ENCODE data around the gene SMIM14. TPM values are rescaled to one million over a fixed set of nuclear protein-coding genes. Genes with fewer than 3 reads are reported as not detected.
"Not testable (repeated sequence)": the region's sequence is repeated elsewhere in the genome, so short reads cannot be mapped to it uniquely, and the experiment has no call there.

The SMIM14 gene
- total RNA-seq, 1 donor from 2014 or later: 32.1 TPM

DNA sequence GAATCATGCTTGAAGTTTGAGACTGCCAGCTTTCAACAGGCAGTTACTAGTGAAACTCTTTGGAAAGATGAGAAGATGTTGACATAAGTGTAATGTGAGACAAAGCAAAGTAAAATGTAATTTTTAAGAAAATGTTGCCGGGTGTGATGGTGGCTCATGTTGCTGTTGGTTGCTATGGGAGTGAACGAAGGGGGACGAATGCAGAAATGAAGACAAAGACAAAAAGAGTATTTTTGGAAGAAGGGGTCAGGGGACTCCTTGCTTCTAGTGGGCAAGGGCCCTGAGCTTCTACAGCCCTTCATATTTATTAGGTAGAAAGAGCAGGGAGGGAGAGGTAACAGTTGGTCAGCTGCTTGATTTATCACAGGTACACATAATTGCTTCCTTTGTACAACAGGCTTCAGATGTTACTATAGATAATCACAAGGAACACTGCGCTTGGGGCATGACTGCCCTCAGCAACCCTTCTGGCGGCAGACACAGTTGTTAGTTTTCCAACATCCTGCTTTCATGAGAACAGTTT is 99.5 kb downstream of the SMIM14 start:
- H3K27me3 Mint-ChIP-seq: no peaks in the 10 kb centered on the region
- TF ChIP-seq, protein P1, sequence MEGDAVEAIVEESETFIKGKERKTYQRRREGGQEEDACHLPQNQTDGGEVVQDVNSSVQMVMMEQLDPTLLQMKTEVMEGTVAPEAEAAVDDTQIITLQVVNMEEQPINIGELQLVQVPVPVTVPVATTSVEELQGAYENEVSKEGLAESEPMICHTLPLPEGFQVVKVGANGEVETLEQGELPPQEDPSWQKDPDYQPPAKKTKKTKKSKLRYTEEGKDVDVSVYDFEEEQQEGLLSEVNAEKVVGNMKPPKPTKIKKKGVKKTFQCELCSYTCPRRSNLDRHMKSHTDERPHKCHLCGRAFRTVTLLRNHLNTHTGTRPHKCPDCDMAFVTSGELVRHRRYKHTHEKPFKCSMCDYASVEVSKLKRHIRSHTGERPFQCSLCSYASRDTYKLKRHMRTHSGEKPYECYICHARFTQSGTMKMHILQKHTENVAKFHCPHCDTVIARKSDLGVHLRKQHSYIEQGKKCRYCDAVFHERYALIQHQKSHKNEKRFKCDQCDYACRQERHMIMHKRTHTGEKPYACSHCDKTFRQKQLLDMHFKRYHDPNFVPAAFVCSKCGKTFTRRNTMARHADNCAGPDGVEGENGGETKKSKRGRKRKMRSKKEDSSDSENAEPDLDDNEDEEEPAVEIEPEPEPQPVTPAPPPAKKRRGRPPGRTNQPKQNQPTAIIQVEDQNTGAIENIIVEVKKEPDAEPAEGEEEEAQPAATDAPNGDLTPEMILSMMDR (conservative IDR thresholded peaks at IDR 0.05): no peak
- H3K27ac Mint-ChIP-seq: peak overlapping the region; percentile 5
- no peak for DNase-seq (ENCODE audit: extremely low spot score, unreplicated experiment)
- no peak overlapping the region for H3K4me3 Mint-ChIP-seq
- peaks cover 22% of the 10 kb centered on the region for H3K36me3 Mint-ChIP-seq
- peaks cover 29% of the 10 kb centered on the region for H3K4me1 Mint-ChIP-seq (ENCODE audit: unreplicated experiment)
- no peaks in the 10 kb centered on the region for H3K9me3 Mint-ChIP-seq

DNA sequence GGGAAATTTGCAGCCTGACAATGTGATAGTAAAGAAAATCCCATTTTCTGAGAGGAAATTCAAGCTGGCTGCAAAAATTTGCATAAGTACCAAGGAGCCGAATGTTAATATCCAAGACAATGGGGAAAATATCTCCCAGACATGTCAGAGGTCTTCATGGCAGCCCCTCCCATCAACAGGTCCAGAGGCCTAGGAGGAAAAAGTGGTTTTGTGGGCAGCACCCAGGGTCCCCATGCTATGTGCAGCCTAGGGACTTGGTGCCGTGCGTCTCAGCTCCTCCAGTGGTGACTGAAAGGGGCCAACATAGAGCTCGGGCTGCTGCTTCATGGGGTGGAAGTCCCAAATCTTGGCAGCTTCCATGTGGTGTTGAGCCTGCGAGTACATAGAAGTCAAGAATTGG is 105.1 kb downstream of the SMIM14 start:
- Mint-ChIP-seq H3K4me3 (no peak overlapping the region), H3K4me1 (ENCODE audit: unreplicated experiment) (no peaks in the 10 kb centered on the region), H3K9me3 (peaks cover 13% of the 10 kb centered on the region), H3K27me3 (no peaks in the 10 kb centered on the region), H3K27ac (no peak overlapping the region), H3K36me3 (peaks cover 52% of the 10 kb centered on the region)
- TF ChIP-seq, protein P1 (conservative IDR thresholded peaks at IDR 0.05): no peak
- no peak for DNase-seq (ENCODE audit: extremely low spot score, unreplicated experiment)

DNA sequence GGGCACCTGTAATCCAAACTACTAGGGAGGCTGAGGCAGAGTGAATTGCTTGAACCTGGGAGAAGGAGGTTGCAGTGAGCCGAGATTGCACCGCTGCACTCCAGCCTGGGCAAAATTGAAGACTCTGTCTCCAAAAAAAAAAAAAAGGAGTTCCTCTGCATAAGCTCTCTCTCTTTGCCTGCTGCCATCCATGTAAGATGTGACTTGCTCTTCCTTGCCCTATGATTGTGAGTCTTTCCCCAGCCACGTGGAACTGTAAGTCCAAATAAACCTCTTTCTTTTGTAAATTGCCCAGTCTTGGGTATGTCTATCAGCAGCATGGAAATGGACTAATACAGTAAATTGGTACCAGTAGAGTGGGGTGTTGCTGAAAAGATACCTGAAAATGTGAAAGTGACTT is 106.4 kb downstream of the SMIM14 start:
- not testable (repeated sequence) for H3K27me3 Mint-ChIP-seq; H3K27ac Mint-ChIP-seq; DNase-seq (ENCODE audit: extremely low spot score, unreplicated experiment); H3K4me1 Mint-ChIP-seq (ENCODE audit: unreplicated experiment)
- Mint-ChIP-seq H3K4me3 (peak overlapping the region; percentile 11), H3K9me3 (peaks cover 13% of the 10 kb centered on the region), H3K36me3 (peaks cover 57% of the 10 kb centered on the region)

DNA sequence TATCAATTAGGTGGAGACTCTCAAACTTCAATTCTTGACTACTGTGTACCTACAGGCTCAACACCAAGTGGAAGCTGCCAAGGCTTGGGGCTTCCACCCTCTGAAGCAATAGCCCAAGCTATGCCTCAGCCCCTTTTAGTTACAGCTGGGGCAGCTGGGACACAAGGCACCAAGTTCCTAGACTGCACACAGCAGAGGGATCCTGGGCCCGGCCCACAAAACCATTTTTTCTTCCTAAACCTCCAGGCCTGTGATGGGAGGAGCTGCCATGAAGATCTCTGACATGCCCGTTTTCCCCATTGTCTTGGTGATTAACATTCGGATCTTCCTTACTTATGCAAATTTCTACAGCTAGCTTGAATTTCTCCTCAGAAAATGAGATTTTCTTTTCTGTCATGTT is 108.0 kb downstream of the SMIM14 start:
- H3K4me1 Mint-ChIP-seq (ENCODE audit: unreplicated experiment): peaks cover 7% of the 10 kb centered on the region
- H3K36me3 Mint-ChIP-seq: peaks cover 46% of the 10 kb centered on the region
- no peak overlapping the region for H3K27ac Mint-ChIP-seq
- no peak for DNase-seq (ENCODE audit: extremely low spot score, unreplicated experiment)
- H3K9me3 Mint-ChIP-seq: peaks cover 13% of the 10 kb centered on the region
- no peaks in the 10 kb centered on the region for H3K27me3 Mint-ChIP-seq
- H3K4me3 Mint-ChIP-seq: no peak overlapping the region
- TF ChIP-seq, protein P1 (conservative IDR thresholded peaks at IDR 0.05): no peak

DNA sequence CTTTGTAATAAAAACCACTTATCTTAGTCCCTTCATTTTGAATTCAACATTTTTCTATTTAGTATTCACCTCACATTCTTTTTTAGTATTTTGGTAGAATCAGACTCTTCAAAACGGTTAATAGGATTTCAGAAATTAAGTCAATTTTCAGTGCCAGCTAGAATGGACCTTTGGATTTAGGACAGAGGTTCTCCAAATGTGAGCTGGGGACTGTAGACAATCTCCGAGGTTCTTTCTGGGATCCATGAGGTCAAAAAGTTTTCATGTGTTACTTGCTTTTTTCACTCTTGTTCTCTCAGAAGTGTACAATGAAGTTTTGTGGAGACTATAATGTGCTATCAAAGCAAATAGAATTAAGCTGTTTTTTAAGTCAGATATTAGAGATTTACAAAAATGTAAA is 109.1 kb downstream of the SMIM14 start:
- Mint-ChIP-seq H3K27me3 (no peaks in the 10 kb centered on the region), H3K36me3 (peaks cover 45% of the 10 kb centered on the region), H3K4me1 (ENCODE audit: unreplicated experiment) (peaks cover 13% of the 10 kb centered on the region), H3K9me3 (peaks cover 13% of the 10 kb centered on the region), H3K27ac (peak overlapping the region; percentile 58), H3K4me3 (peak overlapping the region; percentile 67)
- no peak for DNase-seq (ENCODE audit: extremely low spot score, unreplicated experiment)
- TF ChIP-seq, protein P1 (conservative IDR thresholded peaks at IDR 0.05): no peak

DNA sequence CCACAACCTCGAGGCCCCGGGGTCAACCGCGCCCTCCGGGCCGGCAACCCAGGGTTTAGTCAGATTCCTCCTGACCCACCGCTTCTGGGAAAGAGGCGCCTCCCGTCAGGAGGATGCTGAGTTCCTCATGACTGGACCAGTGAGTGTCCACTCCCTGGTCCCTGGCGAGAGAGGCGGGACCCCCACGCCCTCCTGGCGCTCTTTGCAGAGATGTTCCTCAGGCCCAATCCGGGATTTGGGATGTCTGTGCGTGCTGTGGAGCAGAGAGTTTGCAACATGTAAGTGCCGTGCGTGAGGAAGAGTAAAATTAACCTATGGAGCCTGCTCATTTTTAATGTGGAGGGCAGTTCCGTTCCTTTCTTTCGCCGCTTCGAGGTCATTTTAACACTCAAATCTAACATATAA is 110.6 kb downstream of the SMIM14 start:
- Mint-ChIP-seq H3K9me3 (peaks cover 13% of the 10 kb centered on the region), H3K27ac (peak overlapping the region; percentile 98), H3K36me3 (peaks cover 39% of the 10 kb centered on the region), H3K4me3 (peak overlapping the region; percentile 100), H3K4me1 (ENCODE audit: unreplicated experiment) (peaks cover 20% of the 10 kb centered on the region), H3K27me3 (no peaks in the 10 kb centered on the region)
- DNase-seq (ENCODE audit: extremely low spot score, unreplicated experiment): no peak
- TF ChIP-seq, protein P1 (conservative IDR thresholded peaks at IDR 0.05): no peak
